Tibial nerve (tissue), 4 donors: ENCODE data around the gene ZNF407.

Experiments
- EP300 ChIP-seq, 2 donors: sonication (generic); formaldehyde crosslinking; IDR thresholded peaks; one replicate each; pipeline ENCODE4 v1.6.1; 2017; ENCODE audit warnings: antibody characterized with exemption in 2 of 2, mild to moderate bottlenecking in 1 of 2
- POLR2A ChIP-seq, 2 donors: fragments of 450-650 bp; IDR thresholded peaks; one replicate each; pipeline ENCODE4 v1.6.1; 2017; ENCODE audit warnings: antibody characterized with exemption in 2 of 2, mild to moderate bottlenecking in 2 of 2, moderate library complexity in 2 of 2
- TF ChIP-seq, protein P1 (sequence below), 5 experiments: fragments of 200-600 bp in 3 of 5; fragments of 450-650 bp in 2 of 5; sonication (generic) in 3 of 5; IDR thresholded peaks; one replicate each; pipeline ENCODE4 v1.5.1; 2016 to 2019; ENCODE audit warnings: antibody characterized with exemption in 5 of 5, mild to moderate bottlenecking in 3 of 5, moderate library complexity in 2 of 5

GRCh38 chr18:74674487-74674886 is 76.8 kb downstream of the ZNF407 start:
- TF ChIP-seq, protein P1, sequence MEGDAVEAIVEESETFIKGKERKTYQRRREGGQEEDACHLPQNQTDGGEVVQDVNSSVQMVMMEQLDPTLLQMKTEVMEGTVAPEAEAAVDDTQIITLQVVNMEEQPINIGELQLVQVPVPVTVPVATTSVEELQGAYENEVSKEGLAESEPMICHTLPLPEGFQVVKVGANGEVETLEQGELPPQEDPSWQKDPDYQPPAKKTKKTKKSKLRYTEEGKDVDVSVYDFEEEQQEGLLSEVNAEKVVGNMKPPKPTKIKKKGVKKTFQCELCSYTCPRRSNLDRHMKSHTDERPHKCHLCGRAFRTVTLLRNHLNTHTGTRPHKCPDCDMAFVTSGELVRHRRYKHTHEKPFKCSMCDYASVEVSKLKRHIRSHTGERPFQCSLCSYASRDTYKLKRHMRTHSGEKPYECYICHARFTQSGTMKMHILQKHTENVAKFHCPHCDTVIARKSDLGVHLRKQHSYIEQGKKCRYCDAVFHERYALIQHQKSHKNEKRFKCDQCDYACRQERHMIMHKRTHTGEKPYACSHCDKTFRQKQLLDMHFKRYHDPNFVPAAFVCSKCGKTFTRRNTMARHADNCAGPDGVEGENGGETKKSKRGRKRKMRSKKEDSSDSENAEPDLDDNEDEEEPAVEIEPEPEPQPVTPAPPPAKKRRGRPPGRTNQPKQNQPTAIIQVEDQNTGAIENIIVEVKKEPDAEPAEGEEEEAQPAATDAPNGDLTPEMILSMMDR (IDR thresholded peaks at IDR 0.05): no peak
- TF ChIP-seq POLR2A (IDR thresholded peaks at IDR 0.05) (no peak), EP300 (IDR thresholded peaks at IDR 0.05) (no peak)
